ENCODE data around the gene RER1. TPM values are rescaled to one million over a fixed set of nuclear protein-coding genes. Genes with fewer than 3 reads are reported as not detected.

Gene RER1
- total RNA-seq, 1 experiment from 2014 or later: 155 TPM

GRCh38 chr1:2417833-2418225 lies 26.2 kb downstream of the RER1 start:
- intact Hi-C loops (cut with micrococcal nuclease): no loop called here
- Histone ChIP-seq H3K9me3 (ENCODE audit: control insufficient read depth in 1 of 2, insufficient read depth in 1 of 2, low read depth in 1 of 2, low read length in 2 of 2) (no peaks in the 10 kb centered on the region), H2AFZ (ENCODE audit: low read depth, low read length, poor library complexity, severe bottlenecking) (no peak overlapping the region), H4K20me1 (ENCODE audit: insufficient read depth) (no peaks in the 10 kb centered on the region), H3K36me3 (ENCODE audit: control insufficient read depth in 1 of 2, insufficient read depth in 2 of 2, low read length in 2 of 2) (no peaks in the 10 kb centered on the region), H3K4me2 (ENCODE audit: low read length) (no peak overlapping the region), H3K27me3 (ENCODE audit: insufficient read depth, low read length) (no peaks in the 10 kb centered on the region), H3K4me1 (ENCODE audit: control insufficient read depth in 1 of 2, insufficient read depth in 2 of 2, low read length in 2 of 2) (peaks cover 10 to 28% of the 10 kb centered on the region in 2 experiments; a peak in 3 of 4 replicates), H3K9ac (ENCODE audit: low read length) (no peak overlapping the region), H3K4me3 (replicated peaks in 1 of 2; ENCODE audit: low read depth in 1 of 2, low read length in 2 of 2) (no peak overlapping the region), H3K9me2 (ENCODE audit: insufficient read depth) (no peaks in the 10 kb centered on the region), H3K27ac (ENCODE audit: low read depth, low read length) (no peak overlapping the region), H3K79me2 (ENCODE audit: insufficient read depth, low read length) (peaks cover 6% of the 10 kb centered on the region; the same call in 1 of the 2 replicates)
- RAD21 ChIA-PET (ENCODE audit: low non-redundant PET in 1 of 2, low total read pairs in 2 of 2, uncharacterized antibody in 2 of 2, unreplicated experiment in 2 of 2): no interaction called here
- TF ChIP-seq ATF3 (IDR thresholded peaks at IDR 0.05): no peak
- TF ChIP-seq SIN3A (IDR thresholded peaks at IDR 0.05; ENCODE audit: low read depth): no peak
- TF ChIP-seq EGR1 (IDR thresholded peaks at IDR 0.05; ENCODE audit: low read depth): no peak
- no peak for TF ChIP-seq TCF7L2 (IDR thresholded peaks at IDR 0.05; ENCODE audit: borderline replicate concordance, extremely low read depth, insufficient read depth, insufficient read length)
- no peak for TF ChIP-seq RAD21 (IDR thresholded peaks at IDR 0.05; ENCODE audit: low read depth)
- no peak for TF ChIP-seq ZFX (IDR thresholded peaks at IDR 0.05)
- no peak for TF ChIP-seq MAX (IDR thresholded peaks at IDR 0.05)
- no peak for TF ChIP-seq EZH2 (IDR thresholded peaks at IDR 0.05)
- no peak for TF ChIP-seq POLR2AphosphoS5 (IDR thresholded peaks at IDR 0.05; ENCODE audit: low read depth, low read length)
- no peak for TF ChIP-seq CTCF (IDR thresholded peaks at IDR 0.05 in 2 of 3, conservative IDR thresholded peaks at IDR 0.05 in 1 of 3; ENCODE audit: borderline replicate concordance in 1 of 3, insufficient read depth in 1 of 3, low read depth in 2 of 3, low read length in 2 of 3)
- no peak for TF ChIP-seq SRF (IDR thresholded peaks at IDR 0.05; ENCODE audit: low read depth)
- TF ChIP-seq JUND (IDR thresholded peaks at IDR 0.05): no peak
- no peak for TF ChIP-seq ZBTB33 (IDR thresholded peaks at IDR 0.05; ENCODE audit: extremely low read depth, insufficient replicate concordance, low read length)
- no peak for TF ChIP-seq EZH2phosphoT487 (IDR thresholded peaks at IDR 0.05; ENCODE audit: borderline replicate concordance)
- TF ChIP-seq SP1 (IDR thresholded peaks at IDR 0.05; ENCODE audit: low read depth): no peak
- no peak for TF ChIP-seq ZNF274 (IDR thresholded peaks at IDR 0.05; ENCODE audit: low read depth, low read length)
- no peak for TF ChIP-seq ELF1 (IDR thresholded peaks at IDR 0.05; ENCODE audit: borderline replicate concordance, low read depth)
- CTCF ChIA-PET: interaction anchor here (0.6 kb wide), 1 partner anchor 130 kb away, joined by 3 read pairs; no protein-coding TSS in a partner anchor
- no peak for ATAC-seq
- BruUV-seq (replicated peaks): no TSS peak
- POLR2A ChIA-PET: no interaction called here
- DNase-seq (ENCODE audit: low read depth, low spot score): no peak
